ENCODE data around the gene PCDH11X.
"Not testable (repeated sequence)": the region's sequence is repeated elsewhere in the genome, so short reads cannot be mapped to it uniquely, and the experiment has no call there.

The PCDH11X gene, protein sequence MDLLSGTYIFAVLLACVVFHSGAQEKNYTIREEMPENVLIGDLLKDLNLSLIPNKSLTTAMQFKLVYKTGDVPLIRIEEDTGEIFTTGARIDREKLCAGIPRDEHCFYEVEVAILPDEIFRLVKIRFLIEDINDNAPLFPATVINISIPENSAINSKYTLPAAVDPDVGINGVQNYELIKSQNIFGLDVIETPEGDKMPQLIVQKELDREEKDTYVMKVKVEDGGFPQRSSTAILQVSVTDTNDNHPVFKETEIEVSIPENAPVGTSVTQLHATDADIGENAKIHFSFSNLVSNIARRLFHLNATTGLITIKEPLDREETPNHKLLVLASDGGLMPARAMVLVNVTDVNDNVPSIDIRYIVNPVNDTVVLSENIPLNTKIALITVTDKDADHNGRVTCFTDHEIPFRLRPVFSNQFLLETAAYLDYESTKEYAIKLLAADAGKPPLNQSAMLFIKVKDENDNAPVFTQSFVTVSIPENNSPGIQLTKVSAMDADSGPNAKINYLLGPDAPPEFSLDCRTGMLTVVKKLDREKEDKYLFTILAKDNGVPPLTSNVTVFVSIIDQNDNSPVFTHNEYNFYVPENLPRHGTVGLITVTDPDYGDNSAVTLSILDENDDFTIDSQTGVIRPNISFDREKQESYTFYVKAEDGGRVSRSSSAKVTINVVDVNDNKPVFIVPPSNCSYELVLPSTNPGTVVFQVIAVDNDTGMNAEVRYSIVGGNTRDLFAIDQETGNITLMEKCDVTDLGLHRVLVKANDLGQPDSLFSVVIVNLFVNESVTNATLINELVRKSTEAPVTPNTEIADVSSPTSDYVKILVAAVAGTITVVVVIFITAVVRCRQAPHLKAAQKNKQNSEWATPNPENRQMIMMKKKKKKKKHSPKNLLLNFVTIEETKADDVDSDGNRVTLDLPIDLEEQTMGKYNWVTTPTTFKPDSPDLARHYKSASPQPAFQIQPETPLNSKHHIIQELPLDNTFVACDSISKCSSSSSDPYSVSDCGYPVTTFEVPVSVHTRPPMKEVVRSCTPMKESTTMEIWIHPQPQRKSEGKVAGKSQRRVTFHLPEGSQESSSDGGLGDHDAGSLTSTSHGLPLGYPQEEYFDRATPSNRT (N-terminal part only)

DNA sequence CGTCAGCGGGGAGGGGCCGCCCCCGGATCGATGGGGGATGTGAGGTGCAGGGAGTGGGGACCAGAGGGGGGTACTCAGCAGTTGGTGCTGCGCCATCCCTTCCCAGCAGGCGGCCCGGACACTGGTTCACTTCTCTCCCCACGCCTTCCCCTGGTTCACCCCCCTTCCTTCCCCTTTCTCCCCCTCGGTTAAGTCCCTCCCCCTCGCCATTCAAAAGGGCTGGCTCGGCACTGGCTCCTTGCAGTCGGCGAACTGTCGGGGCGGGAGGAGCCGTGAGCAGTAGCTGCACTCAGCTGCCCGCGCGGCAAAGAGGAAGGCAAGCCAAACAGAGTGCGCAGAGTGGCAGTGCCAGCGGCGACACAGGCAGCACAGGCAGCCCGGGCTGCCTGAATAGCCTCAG is at the start of gene PCDH11X:
PCDH11X (plus strand) TSS at position 241 of the 400 bp plus-strand sequence. CDS start 56,130 bp downstream, outside the sequence.
- H3K4me3 ChIP-seq (ENCODE audit: low read depth, low read length), result peak within 1 kb of the TSS; percentile 20

DNA sequence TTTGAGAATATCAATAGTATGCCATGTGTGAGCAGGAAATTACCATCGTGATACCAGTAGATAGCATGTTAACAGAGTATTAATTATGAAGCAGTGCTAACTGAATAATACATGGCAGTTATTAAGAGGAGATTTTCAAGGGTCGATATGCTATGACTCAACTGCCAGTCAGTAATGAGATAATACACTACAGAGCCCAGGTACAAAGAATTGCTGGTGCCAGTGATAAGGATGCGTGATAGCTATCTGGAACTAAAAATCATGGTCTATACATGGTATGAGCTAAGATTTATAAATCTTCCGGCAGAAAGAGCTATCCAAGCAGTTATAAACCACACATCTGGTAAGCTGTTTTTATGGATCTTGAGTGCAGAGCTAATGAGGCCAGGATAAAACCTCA is 31.7 kb upstream of the PCDH11X start:
- not testable (repeated sequence) for H3K4me3 ChIP-seq (ENCODE audit: low read depth, low read length)

DNA sequence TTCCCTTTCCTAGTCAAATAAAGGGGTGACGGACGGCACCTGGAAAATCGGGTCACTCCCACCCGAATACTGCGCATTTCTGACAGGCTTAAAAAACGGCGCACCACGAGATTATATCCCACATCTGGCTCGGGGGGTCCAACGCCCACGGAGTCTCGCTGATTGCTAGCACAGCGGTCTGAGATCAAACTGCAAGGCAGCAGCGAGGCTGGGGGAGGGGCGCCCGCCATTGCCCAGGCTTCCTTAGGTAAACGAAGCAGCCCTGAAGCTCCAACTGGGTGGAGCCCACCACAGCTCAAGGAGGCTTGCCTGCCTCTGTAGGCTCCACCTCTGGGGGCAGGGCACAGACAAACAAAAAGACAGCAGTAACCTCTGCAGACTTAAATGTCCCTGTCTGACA is 26.2 kb upstream of the PCDH11X start:
- not testable (repeated sequence) for H3K4me3 ChIP-seq (ENCODE audit: low read depth, low read length)

DNA sequence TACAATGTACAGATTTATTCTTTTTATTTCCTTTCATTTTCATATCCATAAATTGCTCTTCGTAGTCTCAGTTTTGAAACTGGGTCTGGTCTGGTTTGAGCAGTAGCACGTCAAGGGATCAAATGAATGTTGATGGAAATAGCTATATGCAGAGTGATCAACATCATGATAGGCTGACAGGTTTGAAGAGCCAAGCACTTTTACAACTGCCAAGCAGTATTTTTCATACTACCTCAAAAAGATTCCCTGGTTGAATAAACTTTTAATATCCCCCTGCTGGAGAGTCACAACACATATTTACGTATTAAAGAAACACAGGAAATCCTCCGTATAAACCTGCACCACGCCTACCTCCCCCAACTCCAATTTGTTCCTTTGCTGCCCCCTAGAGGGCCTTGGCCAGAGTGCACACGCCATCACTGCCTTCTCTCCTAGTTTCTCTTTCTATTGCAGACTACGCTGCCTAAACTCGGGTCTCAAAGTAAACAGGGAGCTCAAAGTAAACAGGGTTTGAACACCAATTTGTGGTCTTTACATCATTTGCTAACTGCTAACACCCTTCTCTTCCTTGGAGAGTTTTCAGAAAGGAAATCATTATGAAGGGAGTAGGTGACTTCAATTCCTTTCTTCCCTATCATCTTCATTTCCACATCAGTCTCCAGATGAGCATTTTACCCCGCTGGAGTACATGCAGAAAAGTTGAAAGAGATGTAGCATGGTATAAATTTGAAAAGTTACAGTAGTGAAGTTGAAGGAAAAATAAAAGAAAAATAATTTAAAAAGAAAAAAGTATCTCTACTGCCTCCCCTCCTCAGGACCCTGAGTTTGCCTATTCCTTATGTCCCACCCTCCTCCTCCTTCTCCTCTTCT is 8.3 kb upstream of the PCDH11X start:
- not testable (repeated sequence) for H3K4me3 ChIP-seq (ENCODE audit: low read depth, low read length)

DNA sequence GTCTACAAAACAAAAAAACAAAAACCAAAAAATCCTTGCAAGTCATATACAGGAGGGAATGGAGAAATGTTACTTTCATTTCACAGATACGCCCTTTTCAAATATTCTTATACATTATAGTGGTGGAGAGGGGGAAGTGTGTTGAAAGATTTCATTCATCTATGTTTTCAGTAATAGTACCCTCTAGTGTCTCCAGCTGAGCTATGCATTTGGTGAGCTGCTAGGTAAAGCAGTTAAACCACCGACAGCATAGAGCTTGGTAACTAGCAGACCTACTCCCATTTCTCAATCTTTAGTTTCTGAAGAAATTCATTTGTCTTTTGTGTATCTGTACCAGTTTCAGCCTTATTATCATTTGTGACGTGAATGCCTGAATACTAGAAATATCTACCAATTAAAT is 5.2 kb upstream of the PCDH11X start:
- not testable (repeated sequence) for H3K4me3 ChIP-seq (ENCODE audit: low read depth, low read length)

DNA sequence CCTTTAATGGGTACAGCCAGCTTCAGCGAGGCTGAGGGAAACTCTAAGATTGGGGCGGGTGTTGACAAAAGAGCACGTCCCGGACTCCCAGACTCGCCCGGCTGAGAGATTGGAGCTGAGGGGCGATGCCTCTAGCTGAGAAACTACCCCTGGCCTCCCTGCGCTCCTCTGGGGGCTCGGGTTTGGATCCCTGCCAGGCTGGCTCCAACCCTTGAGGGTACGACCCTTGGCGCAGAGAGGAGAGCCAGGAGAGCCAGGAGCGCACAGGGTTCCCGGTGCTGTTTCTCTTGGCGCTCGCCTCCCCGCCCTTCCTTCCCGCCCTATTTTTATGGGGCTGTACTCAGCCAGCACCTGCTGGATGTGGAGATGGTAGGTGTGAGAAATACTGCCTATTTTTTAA is 833 bp downstream of the PCDH11X start:
- H3K4me3 ChIP-seq (ENCODE audit: low read depth, low read length), result peak overlapping the region; percentile 20

DNA sequence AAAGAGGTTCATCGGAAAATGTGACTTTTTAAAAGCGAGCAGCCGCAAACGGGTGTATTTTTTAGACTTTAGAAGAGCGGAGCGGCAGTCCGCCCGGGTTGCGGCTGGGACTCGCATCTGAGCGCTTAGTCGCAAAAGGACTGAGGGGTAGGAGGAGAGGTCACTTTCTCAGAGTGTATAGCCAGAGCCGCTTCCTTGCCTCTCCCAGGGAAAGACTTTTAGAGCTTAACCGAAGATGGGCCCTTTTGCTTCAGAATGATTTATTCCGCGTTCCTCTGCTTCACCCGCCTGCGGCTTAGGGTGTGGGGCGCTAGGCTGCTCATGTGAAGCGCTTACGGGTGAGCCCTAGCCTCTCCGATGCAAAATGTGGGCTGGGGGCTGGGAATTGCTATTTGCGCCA is 1.5 kb downstream of the PCDH11X start:
- peak overlapping the region; percentile 33 for H3K4me3 ChIP-seq (ENCODE audit: low read depth, low read length)

DNA sequence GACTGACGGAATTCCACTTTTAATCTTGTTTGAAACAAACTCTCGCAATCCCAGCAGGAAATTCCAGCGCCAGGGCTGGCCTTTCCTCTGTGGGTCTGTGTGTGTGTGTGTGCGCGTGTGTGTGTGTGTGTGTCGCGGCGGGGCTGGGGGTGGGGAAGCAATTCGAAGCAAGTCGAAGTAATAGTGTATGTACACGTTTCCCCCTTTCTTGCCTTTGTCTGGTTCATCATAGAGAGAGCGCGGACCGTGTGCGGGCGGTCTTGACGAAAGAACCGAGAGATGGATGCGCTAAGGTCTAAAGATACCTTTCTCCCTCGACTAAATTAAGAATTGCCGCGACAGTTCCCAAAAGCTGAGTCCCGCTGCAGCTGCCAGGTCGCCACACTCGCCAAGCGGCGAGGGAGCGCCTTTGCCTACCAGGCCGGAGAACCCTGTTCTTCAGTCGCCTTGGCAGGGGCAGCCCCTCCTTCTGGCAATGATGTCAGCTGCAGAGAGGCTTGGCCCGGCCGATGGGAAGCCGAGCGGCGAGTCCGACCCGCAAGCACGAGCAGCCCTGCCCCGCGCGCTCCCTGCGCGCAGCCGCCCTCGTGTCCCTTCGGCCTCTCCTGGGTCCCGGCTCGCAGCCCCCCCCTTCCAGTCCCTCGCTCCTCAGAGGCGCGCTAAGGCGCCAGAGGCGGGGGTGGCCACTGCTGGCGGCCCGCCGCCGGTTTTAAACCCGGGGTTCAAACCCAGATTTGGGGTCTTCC is 2.6 kb downstream of the PCDH11X start:
- H3K4me3 ChIP-seq (ENCODE audit: low read depth, low read length), result peak overlapping the region; percentile 20

DNA sequence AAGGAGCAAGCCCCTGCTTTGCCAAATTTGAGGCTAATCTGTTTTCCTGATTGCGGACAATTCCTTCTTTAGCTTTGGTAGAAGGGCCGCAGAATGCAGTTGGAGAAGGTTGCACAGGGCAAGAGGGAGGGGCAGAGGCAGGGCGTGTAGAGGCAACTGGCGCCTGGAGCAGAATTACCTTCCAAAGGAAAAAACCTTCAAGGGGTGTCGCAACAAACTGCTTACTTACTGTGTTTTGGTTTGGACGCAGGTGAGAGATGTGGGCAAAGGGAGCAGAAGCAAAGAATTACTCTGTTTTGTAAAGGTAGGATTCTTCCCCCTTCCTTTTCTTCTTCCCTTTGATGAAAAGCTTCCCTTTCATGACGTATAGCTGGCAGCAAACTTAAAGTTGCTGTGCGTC is 3.6 kb downstream of the PCDH11X start:
- not testable (repeated sequence) for H3K4me3 ChIP-seq (ENCODE audit: low read depth, low read length)

DNA sequence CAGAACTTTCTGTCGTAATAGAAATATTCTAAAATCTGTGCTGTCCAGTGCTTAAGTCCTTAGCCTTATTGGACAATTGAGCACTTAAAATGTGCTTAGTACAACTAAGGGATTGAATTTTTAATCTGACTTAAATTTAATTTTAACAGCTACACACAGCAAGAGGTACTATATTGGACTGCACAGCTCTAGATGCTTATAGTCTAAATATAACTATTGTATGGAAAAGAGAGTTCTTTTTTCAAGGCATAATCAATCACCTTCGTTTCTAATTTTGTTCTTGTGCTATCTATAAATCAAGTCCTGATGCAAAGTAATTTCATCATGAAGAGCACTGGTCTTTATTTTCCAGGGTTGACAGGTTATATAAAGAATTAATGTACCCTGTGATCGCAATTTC is 38.4 kb downstream of the PCDH11X start:
- not testable (repeated sequence) for H3K4me3 ChIP-seq (ENCODE audit: low read depth, low read length)

DNA sequence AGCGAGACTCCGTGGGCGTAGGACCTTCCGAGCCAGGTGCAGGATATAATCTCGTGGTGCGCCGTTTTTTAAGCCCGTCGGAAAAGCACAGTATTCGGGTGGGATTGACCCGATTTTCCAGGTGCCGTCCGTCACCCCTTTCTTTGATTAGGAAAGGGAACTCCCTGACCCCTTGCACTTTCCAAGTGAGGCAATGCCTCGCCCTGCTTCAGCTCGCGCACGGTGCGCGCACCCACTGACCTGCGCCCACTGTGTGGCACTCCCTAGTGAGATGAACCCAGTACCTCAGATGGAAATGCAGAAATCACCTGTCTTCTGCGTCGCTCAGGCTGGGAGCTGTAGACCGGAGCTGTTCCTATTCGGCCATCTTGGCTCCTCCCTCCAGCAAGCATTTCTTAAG is 46.1 kb downstream of the PCDH11X start:
- not testable (repeated sequence) for H3K4me3 ChIP-seq (ENCODE audit: low read depth, low read length)

All from iPS-11a (cell line).